Neuronal stem cell (in vitro differentiated cells): ENCODE measurements around the gene ATR.

Experiments used
- DNase-seq: peaks from one replicate; pipeline ENCODE4 v3.0.0-alpha.2; 2013; ENCODE audit warnings: low spot score
- H2AFZ ChIP-seq: one replicate; pipeline ENCODE4 v1.6.1; 2013; ENCODE audit warnings: mild to moderate bottlenecking, low read length, inconsistent platforms
- H2AK5ac ChIP-seq: 2 replicates; pipeline ENCODE4 v1.6.1; 2013; ENCODE audit warnings: low read depth, mild to moderate bottlenecking, inconsistent platforms, low read length, moderate library complexity, mixed read lengths
- H2BK120ac ChIP-seq: 2 replicates; pipeline ENCODE4 v1.6.1; 2013; ENCODE audit warnings: low read depth, mild to moderate bottlenecking, inconsistent platforms, low read length, moderate library complexity, mixed read lengths
- H2BK12ac ChIP-seq: one replicate; pipeline ENCODE4 v1.6.1; 2013; ENCODE audit warnings: low read length, inconsistent platforms
- H2BK15ac ChIP-seq: 2 replicates; pipeline ENCODE4 v1.6.1; 2013; ENCODE audit warnings: mild to moderate bottlenecking, low read length, inconsistent platforms, mixed read lengths
- H2BK5ac ChIP-seq: one replicate; pipeline ENCODE4 v1.6.1; 2013; ENCODE audit warnings: inconsistent platforms, mild to moderate bottlenecking, low read length, moderate library complexity
- H3K14ac ChIP-seq: one replicate; pipeline ENCODE4 v1.6.1; 2013; ENCODE audit warnings: low read length, inconsistent platforms
- H3K18ac ChIP-seq: 2 replicates; pipeline ENCODE4 v1.6.1; 2013; ENCODE audit warnings: low read length, inconsistent platforms
- H3K23ac ChIP-seq: 2 replicates; pipeline ENCODE4 v1.6.1; 2013; ENCODE audit warnings: low read depth, mild to moderate bottlenecking, mixed read lengths, low read length, inconsistent platforms; ENCODE audit not compliant: poor library complexity
- H3K27ac ChIP-seq: replicated peaks from 3 replicates; pipeline ENCODE4 v1.5.1; 2013; ENCODE audit warnings: low read length, inconsistent platforms
- H3K27me3 ChIP-seq, 3 experiments: 2 replicates each; pipeline ENCODE4 v1.6.1; 2013; ENCODE audit warnings: low read length in 3 of 3, mild to moderate bottlenecking in 2 of 3, inconsistent platforms in 1 of 3, low read depth in 1 of 3, mixed read lengths in 1 of 3, moderate library complexity in 1 of 3; ENCODE audit not compliant: control insufficient read depth in 3 of 3, insufficient read depth in 3 of 3
- H3K36me3 ChIP-seq, 2 donors: replicated peaks in 1 of 2; 2 replicates each; pipeline ENCODE4 v1.6.1; 2013; ENCODE audit warnings: low read length in 2 of 2; ENCODE audit not compliant: control insufficient read depth in 2 of 2, insufficient read depth in 2 of 2
- H3K4ac ChIP-seq: 2 replicates; pipeline ENCODE4 v1.6.1; 2013; ENCODE audit warnings: inconsistent platforms, mild to moderate bottlenecking, low read length, moderate library complexity
- H3K4me1 ChIP-seq, 2 donors: 1 replicate in 1 of 2; 2 replicates in 1 of 2; pipeline ENCODE4 v1.6.1; 2013; ENCODE audit warnings: low read length in 2 of 2, low read depth in 1 of 2; ENCODE audit not compliant: control insufficient read depth in 2 of 2, insufficient read depth in 1 of 2
- H3K4me2 ChIP-seq: one replicate; pipeline ENCODE4 v1.6.1; 2013; ENCODE audit warnings: mild to moderate bottlenecking, low read length, inconsistent platforms; ENCODE audit not compliant: insufficient read depth, poor library complexity, severe bottlenecking
- H3K4me3 ChIP-seq, 2 donors: 2 replicates each; pipeline ENCODE4 v1.5.1; 2013; ENCODE audit warnings: low read length in 2 of 2, mild to moderate bottlenecking in 2 of 2, inconsistent platforms in 1 of 2, moderate library complexity in 1 of 2
- H3K79me1 ChIP-seq: one replicate; pipeline ENCODE4 v1.6.1; 2013; ENCODE audit warnings: low read depth, mild to moderate bottlenecking, inconsistent platforms, low read length, moderate library complexity
- H3K9ac ChIP-seq: one replicate; pipeline ENCODE4 v1.6.1; 2013; ENCODE audit warnings: mild to moderate bottlenecking, low read depth, low read length, inconsistent platforms; ENCODE audit not compliant: poor library complexity
- H3K9me3 ChIP-seq, 2 donors: replicated peaks in 1 of 2; 2 replicates each; pipeline versions ENCODE3 to v1.6.1; 2013; ENCODE audit warnings: low read length in 2 of 2, mild to moderate bottlenecking in 2 of 2, inconsistent platforms in 1 of 2, low read depth in 1 of 2, mixed read lengths in 1 of 2, moderate library complexity in 1 of 2; ENCODE audit not compliant: control insufficient read depth in 2 of 2, insufficient read depth in 1 of 2
- H4K8ac ChIP-seq: one replicate; pipeline ENCODE4 v1.6.1; 2013; ENCODE audit warnings: low read depth, mild to moderate bottlenecking, inconsistent platforms, low read length, moderate library complexity
- H4K91ac ChIP-seq: one replicate; pipeline ENCODE4 v1.6.1; 2013; ENCODE audit warnings: low read length, low read depth, mild to moderate bottlenecking, inconsistent platforms; ENCODE audit not compliant: poor library complexity
- WGBS, 2 donors: extraction: QIAGEN DNeasy Blood & Tissue Kit; methylation state at CpG; one replicate each; pipeline ENCODE4 v1.1.7; 2013; ENCODE audit warnings: missing lambda C conversion rate in 2 of 2, mixed read lengths in 1 of 2; ENCODE audit not compliant: insufficient read length in 2 of 2, insufficient replicate concordance in 1 of 2; ENCODE audit errors: extremely low coverage in 2 of 2; 5-methylcytosine and 5-hydroxymethylcytosine counted together

Gene ATR

DNA sequence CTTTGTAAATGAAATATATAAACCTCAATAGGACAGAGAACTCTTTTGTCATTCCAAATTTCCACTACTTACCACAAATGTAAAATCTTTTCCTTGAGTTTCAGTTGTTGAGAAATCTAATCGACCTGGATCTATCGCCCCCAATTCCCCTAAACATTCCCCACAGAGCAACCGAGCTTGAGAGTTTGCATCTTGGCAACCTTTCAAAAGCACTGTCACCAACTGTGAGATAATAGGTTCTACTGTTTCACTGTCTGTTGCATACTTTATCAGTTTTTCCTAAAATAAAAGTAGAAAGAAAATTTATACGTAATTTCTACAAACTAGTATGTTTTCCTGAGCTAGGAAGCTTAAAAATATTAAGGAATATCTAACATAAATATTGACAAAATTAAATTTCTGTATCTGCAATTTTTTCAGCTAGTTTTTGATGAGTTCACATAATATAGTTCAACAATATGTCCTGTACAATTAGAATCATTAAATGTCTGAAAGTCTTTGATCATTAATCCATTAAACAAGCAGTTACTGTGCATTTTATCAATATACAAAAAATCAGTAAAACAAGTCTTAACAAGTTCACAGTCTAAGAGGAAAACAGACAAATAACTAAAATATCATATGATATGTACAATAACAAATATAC is 54.5 kb downstream of the ATR start:
- H4K8ac ChIP-seq, result no peak overlapping the region
- H3K9me3 ChIP-seq, result peaks cover 2 to 12% of the 10 kb centered on the region in 2 donors
- no peak overlapping the region for H3K27ac ChIP-seq
- no peak overlapping the region for H3K4me2 ChIP-seq
- no peak for DNase-seq
- no peak overlapping the region for H3K18ac ChIP-seq
- no peaks in the 10 kb centered on the region for H3K27me3 ChIP-seq
- no peak overlapping the region for H4K91ac ChIP-seq
- H2BK5ac ChIP-seq, result no peak overlapping the region
- no peak overlapping the region for H2BK15ac ChIP-seq
- H3K14ac ChIP-seq, result no peak overlapping the region
- no peak overlapping the region for H3K4ac ChIP-seq
- H3K4me1 ChIP-seq, result no peaks in the 10 kb centered on the region
- no peak overlapping the region for H2BK12ac ChIP-seq
- H2AFZ ChIP-seq, result no peak overlapping the region
- no peaks in the 10 kb centered on the region for H3K79me1 ChIP-seq
- no peak overlapping the region for H2BK120ac ChIP-seq
- no peak overlapping the region for H3K4me3 ChIP-seq
- no CpG with 5 or more reads among the region's 4 CpGs for WGBS, 2 donors
- no peak overlapping the region for H3K23ac ChIP-seq
- H3K36me3 ChIP-seq, result peaks cover 0 to 53% of the 10 kb centered on the region in 2 donors
- H2AK5ac ChIP-seq, result no peak overlapping the region
- no peak overlapping the region for H3K9ac ChIP-seq

DNA sequence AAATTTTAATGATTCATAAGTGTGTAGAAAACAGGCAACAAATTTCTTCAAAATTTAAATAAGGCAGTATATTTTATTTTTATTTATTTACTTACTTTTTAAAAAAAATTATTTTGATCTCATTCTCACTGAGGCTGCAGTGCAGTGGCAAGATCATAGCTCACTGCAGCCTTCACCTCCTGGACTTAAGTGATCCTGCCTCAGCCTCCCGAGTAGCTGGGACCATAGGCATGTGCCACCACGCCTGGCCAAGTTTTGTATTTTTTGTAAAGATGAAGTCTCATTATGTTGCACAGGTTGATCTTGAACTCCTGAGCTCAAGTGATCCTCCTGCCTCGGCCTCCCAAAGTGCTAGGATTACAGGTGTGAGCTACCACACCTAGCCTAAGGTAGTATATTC is 69.5 kb downstream of the ATR start:
- Histone ChIP-seq H3K79me1 (no peaks in the 10 kb centered on the region), H3K4me1 (no peaks in the 10 kb centered on the region)

GRCh38 chr3:142507241-142507640 is 71.3 kb downstream of the ATR start:
- no peak overlapping the region for H2BK12ac ChIP-seq
- H3K4me1 ChIP-seq, result no peaks in the 10 kb centered on the region
- H2BK120ac ChIP-seq, result no peak overlapping the region
- no peaks in the 10 kb centered on the region for H3K9me3 ChIP-seq
- H3K36me3 ChIP-seq, result peaks cover 1 to 71% of the 10 kb centered on the region in 2 donors
- H3K4ac ChIP-seq, result no peak overlapping the region
- H3K18ac ChIP-seq, result no peak overlapping the region
- WGBS, 2 donors, result 100% methylated on average over 1 of the region's 4 CpGs
- no peak for DNase-seq
- no peak overlapping the region for H4K8ac ChIP-seq
- H3K27me3 ChIP-seq, result no peaks in the 10 kb centered on the region
- H2BK15ac ChIP-seq, result no peak overlapping the region
- no peak overlapping the region for H3K4me2 ChIP-seq
- H2BK5ac ChIP-seq, result no peak overlapping the region
- H3K23ac ChIP-seq, result no peak overlapping the region
- H3K79me1 ChIP-seq, result no peaks in the 10 kb centered on the region
- no peak overlapping the region for H3K27ac ChIP-seq
- H2AFZ ChIP-seq, result no peak overlapping the region
- H4K91ac ChIP-seq, result no peak overlapping the region
- no peak overlapping the region for H3K14ac ChIP-seq
- no peak overlapping the region for H2AK5ac ChIP-seq
- no peak overlapping the region for H3K9ac ChIP-seq
- H3K4me3 ChIP-seq, result no peak overlapping the region

More for the DNA sequence above, 69.5 kb downstream of the ATR start:
- Histone ChIP-seq H3K27me3 (no peaks in the 10 kb centered on the region), H2BK12ac (no peak overlapping the region), H3K4ac (no peak overlapping the region), H4K91ac (no peak overlapping the region), H3K4me2 (no peak overlapping the region), H3K4me3 (no peak overlapping the region), H2AFZ (no peak overlapping the region), H3K36me3 (peaks cover 1 to 77% of the 10 kb centered on the region in 2 donors), H2BK15ac (no peak overlapping the region), H4K8ac (no peak overlapping the region), H3K18ac (no peak overlapping the region), H3K9me3 (no peaks in the 10 kb centered on the region), H2BK5ac (no peak overlapping the region), H2AK5ac (no peak overlapping the region), H3K27ac (no peak overlapping the region), H3K9ac (no peak overlapping the region), H2BK120ac (no peak overlapping the region), H3K14ac (no peak overlapping the region), H3K23ac (no peak overlapping the region)
- no CpG with 5 or more reads among the region's 3 CpGs for WGBS, 2 donors
- DNase-seq, result no peak

GRCh38 chr3:142502187-142502985 is 76.1 kb downstream of the ATR start:
- Histone ChIP-seq H2AFZ (no peak overlapping the region), H2BK5ac (no peak overlapping the region), H4K8ac (no peak overlapping the region), H3K9me3 (no peaks in the 10 kb centered on the region), H2BK15ac (no peak overlapping the region), H3K27me3 (no peaks in the 10 kb centered on the region), H3K9ac (no peak overlapping the region), H3K4ac (no peak overlapping the region), H3K27ac (no peak overlapping the region), H3K79me1 (no peaks in the 10 kb centered on the region), H3K4me1 (no peaks in the 10 kb centered on the region), H3K18ac (no peak overlapping the region), H3K14ac (no peak overlapping the region), H4K91ac (no peak overlapping the region), H3K4me3 (no peak overlapping the region), H2BK120ac (no peak overlapping the region), H3K23ac (no peak overlapping the region), H2AK5ac (no peak overlapping the region), H2BK12ac (no peak overlapping the region), H3K4me2 (no peak overlapping the region), H3K36me3 (peaks cover 1 to 60% of the 10 kb centered on the region in 2 donors)
- WGBS, 2 donors, result no CpG with 5 or more reads among the region's 2 CpGs
- DNase-seq, result no peak
